ENCODE results near the gene RMDN2. TPM values are rescaled to one million over a fixed set of nuclear protein-coding genes. Genes with fewer than 3 reads are reported as not detected.
"Not testable (repeated sequence)": the region's sequence is repeated elsewhere in the genome, so short reads cannot be mapped to it uniquely, and the experiment has no call there.

RMDN2 gene
- total RNA-seq, 1 experiment from 2014 or later = 5.3 TPM

DNA sequence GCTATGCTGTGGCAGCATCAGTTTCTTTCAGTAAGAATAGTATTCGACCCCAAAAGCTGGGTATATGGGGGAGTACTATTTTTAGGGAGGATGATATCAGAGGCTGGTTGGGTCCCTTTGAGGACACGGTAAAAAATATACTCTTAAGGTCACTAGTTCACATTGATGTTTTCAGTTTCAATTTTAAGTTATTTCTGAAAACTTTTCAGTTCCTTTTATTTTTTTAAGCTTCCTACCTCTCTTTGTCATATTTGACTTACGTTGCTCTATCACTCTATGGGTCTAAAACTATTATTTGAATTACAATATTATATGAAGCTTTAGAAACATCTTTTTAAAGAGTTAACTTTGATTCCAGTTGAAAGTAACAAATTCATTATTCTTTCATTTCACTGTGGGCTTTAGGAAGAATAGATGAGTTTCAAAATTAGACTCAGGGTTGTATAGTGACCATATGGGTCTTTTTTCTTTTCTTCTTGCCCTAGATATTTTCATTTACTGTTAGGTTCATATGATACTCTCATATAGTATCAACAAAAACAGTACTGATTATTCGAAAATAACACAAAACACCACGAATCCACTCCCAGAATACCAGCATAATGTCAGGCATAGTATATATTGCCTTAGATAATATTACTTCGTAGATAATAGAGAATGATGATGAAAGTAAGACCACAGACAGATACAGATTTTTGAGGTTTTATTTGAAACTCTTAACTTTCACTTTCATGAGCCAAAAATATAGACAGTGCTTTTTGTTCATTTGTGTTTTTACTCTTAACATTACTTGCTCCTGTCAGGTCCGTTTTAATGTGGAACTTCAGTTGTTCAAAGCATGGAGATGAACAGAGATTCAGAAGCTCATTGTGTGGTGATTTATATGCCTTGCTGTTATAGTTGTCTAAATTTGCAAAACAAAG is 9.8 kb downstream of the RMDN2 start:
- TF ChIP-seq CTCF (conservative IDR thresholded peaks at IDR 0.05) (no peak), EZH2 (IDR thresholded peaks at IDR 0.05; ENCODE audit: low read depth) (no peak)
- Histone ChIP-seq H3K9me2 (ENCODE audit: insufficient read depth) (no peaks in the 10 kb centered on the region), H3K4me2 (no peak overlapping the region), H3F3A (ENCODE audit: insufficient read depth, low read depth) (no peaks in the 10 kb centered on the region), H3K79me2 (ENCODE audit: low read depth) (no peaks in the 10 kb centered on the region), H3K4me3 (no peak overlapping the region), H3K9me3 (ENCODE audit: insufficient read depth, low read depth) (no peaks in the 10 kb centered on the region), H4K20me1 (ENCODE audit: insufficient read depth) (no peaks in the 10 kb centered on the region), H3K27ac (no peak overlapping the region), H2AFZ (no peak overlapping the region), H3K4me1 (replicated peaks; ENCODE audit: insufficient read depth) (no peaks in the 10 kb centered on the region), H3K27me3 (ENCODE audit: insufficient read depth, low read depth) (no peaks in the 10 kb centered on the region), H3K36me3 (ENCODE audit: low read depth) (no peaks in the 10 kb centered on the region)
- POLR2A ChIA-PET (ENCODE audit: unreplicated experiment) = interaction anchor here (0.6 to 0.7 kb wide), 2 partner anchors 189 to 764 kb away, joined by 5 to 6 read pairs; no protein-coding TSS in a partner anchor
- intact Hi-C loops (cut with micrococcal nuclease; ENCODE audit: unreplicated experiment) = no loop called here
- BruUV-seq (replicated peaks) = no TSS peak
- DNase-seq = no peak
- CTCF ChIA-PET = no interaction called here

GRCh38 chr2:37937568-37937967 is 12.5 kb downstream of the RMDN2 start:
- H3K36me3 ChIP-seq (ENCODE audit: low read depth); H3K4me3 ChIP-seq; intact Hi-C loops (cut with micrococcal nuclease; ENCODE audit: unreplicated experiment); H3K27me3 ChIP-seq (ENCODE audit: insufficient read depth, low read depth); H3K9me2 ChIP-seq (ENCODE audit: insufficient read depth); H3K9me3 ChIP-seq (ENCODE audit: insufficient read depth, low read depth); POLR2A ChIA-PET (ENCODE audit: unreplicated experiment); H3K4me1 ChIP-seq (replicated peaks; ENCODE audit: insufficient read depth); H3K79me2 ChIP-seq (ENCODE audit: low read depth); BruUV-seq (replicated peaks); H4K20me1 ChIP-seq (ENCODE audit: insufficient read depth); H3K4me2 ChIP-seq; H3F3A ChIP-seq (ENCODE audit: insufficient read depth, low read depth); H3K27ac ChIP-seq; H2AFZ ChIP-seq; DNase-seq; CTCF ChIA-PET: not testable (repeated sequence)

GRCh38 chr2:37941267-37941666 is 16.2 kb downstream of the RMDN2 start:
- DNase-seq; H3K4me1 ChIP-seq (replicated peaks; ENCODE audit: insufficient read depth); H2AFZ ChIP-seq; POLR2A ChIA-PET (ENCODE audit: unreplicated experiment); H3K27me3 ChIP-seq (ENCODE audit: insufficient read depth, low read depth); H3K9me3 ChIP-seq (ENCODE audit: insufficient read depth, low read depth); H3K27ac ChIP-seq; H3K36me3 ChIP-seq (ENCODE audit: low read depth); H3K9me2 ChIP-seq (ENCODE audit: insufficient read depth); H3K79me2 ChIP-seq (ENCODE audit: low read depth); H3K4me2 ChIP-seq; intact Hi-C loops (cut with micrococcal nuclease; ENCODE audit: unreplicated experiment); H3K4me3 ChIP-seq; BruUV-seq (replicated peaks); CTCF ChIA-PET; H4K20me1 ChIP-seq (ENCODE audit: insufficient read depth); H3F3A ChIP-seq (ENCODE audit: insufficient read depth, low read depth): not testable (repeated sequence)

DNA sequence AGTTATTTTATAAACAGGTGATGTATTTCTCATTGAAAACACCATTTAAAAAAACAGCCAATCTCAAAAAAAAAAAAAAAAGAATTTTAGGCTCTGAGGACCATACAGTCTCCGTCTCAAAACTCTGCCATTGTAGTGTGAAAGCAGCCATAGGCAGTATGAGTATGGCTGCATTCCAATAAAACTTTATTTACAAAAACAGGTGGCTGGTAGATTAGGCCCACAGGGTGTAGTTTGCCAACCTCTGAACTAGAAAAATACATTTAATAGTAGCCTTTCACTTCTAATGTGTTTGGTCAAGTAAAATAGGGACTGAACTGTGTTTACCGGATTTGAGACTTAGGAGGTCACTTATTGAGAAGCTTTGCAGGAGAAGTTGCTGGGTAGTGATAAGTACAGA is 19.2 kb downstream of the RMDN2 start:
- POLR2A ChIA-PET (ENCODE audit: unreplicated experiment) = interaction anchor here (0.5 kb wide), 1 partner anchor 433 kb away, joined by 6 read pairs; no protein-coding TSS in a partner anchor
- BruUV-seq (replicated peaks) = no TSS peak
- TF ChIP-seq EZH2 (IDR thresholded peaks at IDR 0.05; ENCODE audit: low read depth) = no peak

More for the DNA sequence above, 19.2 kb downstream of the RMDN2 start:
- intact Hi-C loops (cut with micrococcal nuclease; ENCODE audit: unreplicated experiment) = no loop called here
- Histone ChIP-seq H3F3A (ENCODE audit: insufficient read depth, low read depth) (no peaks in the 10 kb centered on the region), H3K4me3 (no peak overlapping the region), H3K9me3 (ENCODE audit: insufficient read depth, low read depth) (no peaks in the 10 kb centered on the region), H3K27ac (no peak overlapping the region), H3K36me3 (ENCODE audit: low read depth) (no peaks in the 10 kb centered on the region), H2AFZ (no peak overlapping the region), H3K9me2 (ENCODE audit: insufficient read depth) (no peaks in the 10 kb centered on the region), H3K79me2 (ENCODE audit: low read depth) (no peaks in the 10 kb centered on the region), H3K27me3 (ENCODE audit: insufficient read depth, low read depth) (no peaks in the 10 kb centered on the region), H3K4me1 (replicated peaks; ENCODE audit: insufficient read depth) (no peaks in the 10 kb centered on the region), H4K20me1 (ENCODE audit: insufficient read depth) (no peaks in the 10 kb centered on the region), H3K4me2 (no peak overlapping the region)
- CTCF ChIA-PET = no interaction called here
- no peak for DNase-seq
